ENCODE results near the gene KLHDC3. TPM values are rescaled to one million over a fixed set of nuclear protein-coding genes. Genes with fewer than 3 reads are reported as not detected.
A peak's percentile ranks its signal among the peaks of the same experiment; 100 is the strongest.

The KLHDC3 gene
- polyA plus RNA-seq, 3 donors = 51.9 to 141 (median 106) TPM

DNA sequence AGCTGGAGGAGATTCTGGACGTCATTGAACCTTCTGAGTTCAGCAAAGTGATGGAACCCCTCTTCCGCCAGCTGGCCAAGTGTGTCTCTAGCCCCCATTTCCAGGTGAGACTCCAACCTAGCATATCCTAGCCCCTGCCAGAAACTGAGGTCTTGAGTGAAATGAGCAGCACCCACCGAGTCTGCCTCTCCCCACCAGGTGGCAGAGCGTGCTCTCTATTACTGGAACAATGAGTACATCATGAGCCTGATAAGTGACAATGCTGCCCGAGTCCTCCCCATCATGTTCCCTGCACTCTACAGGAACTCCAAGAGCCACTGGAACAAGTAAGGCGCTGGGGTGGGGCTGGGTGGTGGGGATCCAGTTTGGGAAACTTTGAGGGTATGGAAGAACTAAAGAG is 4.9 kb upstream of the KLHDC3 start:
- TF ChIP-seq, protein P1, sequence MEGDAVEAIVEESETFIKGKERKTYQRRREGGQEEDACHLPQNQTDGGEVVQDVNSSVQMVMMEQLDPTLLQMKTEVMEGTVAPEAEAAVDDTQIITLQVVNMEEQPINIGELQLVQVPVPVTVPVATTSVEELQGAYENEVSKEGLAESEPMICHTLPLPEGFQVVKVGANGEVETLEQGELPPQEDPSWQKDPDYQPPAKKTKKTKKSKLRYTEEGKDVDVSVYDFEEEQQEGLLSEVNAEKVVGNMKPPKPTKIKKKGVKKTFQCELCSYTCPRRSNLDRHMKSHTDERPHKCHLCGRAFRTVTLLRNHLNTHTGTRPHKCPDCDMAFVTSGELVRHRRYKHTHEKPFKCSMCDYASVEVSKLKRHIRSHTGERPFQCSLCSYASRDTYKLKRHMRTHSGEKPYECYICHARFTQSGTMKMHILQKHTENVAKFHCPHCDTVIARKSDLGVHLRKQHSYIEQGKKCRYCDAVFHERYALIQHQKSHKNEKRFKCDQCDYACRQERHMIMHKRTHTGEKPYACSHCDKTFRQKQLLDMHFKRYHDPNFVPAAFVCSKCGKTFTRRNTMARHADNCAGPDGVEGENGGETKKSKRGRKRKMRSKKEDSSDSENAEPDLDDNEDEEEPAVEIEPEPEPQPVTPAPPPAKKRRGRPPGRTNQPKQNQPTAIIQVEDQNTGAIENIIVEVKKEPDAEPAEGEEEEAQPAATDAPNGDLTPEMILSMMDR (IDR thresholded peaks at IDR 0.05) = peak; percentile 27
- H2AFZ ChIP-seq (ENCODE audit: insufficient read depth, low read depth, low read length, poor library complexity, severe bottlenecking) = no peak overlapping the region
- Mint-ChIP-seq H3K9me3 (no peaks in the 10 kb centered on the region), H3K36me3 (peaks cover 59 to 65% of the 10 kb centered on the region in 2 donors), H3K27me3 (ENCODE audit: low read depth in 3 of 3) (peaks cover 0 to 3% (median 0%) of the 10 kb centered on the region in 3 donors), H3K4me1 (peaks cover 16% of the 10 kb centered on the region), H3K4me3 (no peak overlapping the region), H3K27ac (peak overlapping the region in 1 of 7 donors; percentile 12)
- H3K27ac ChIP-seq (ENCODE audit: low read depth in 1 of 2, low read length in 2 of 2) = no peak overlapping the region
- H3K4me2 ChIP-seq (replicated peaks; ENCODE audit: extremely low read depth, low read length, poor library complexity, severe bottlenecking) = no peak overlapping the region
- H3K9me3 ChIP-seq (replicated peaks in 1 of 2; ENCODE audit: control insufficient read depth in 1 of 2, insufficient read depth in 1 of 2, low read length in 2 of 2) = no peaks in the 10 kb centered on the region
- no peak overlapping the region for H3K9ac ChIP-seq (ENCODE audit: insufficient read depth, low read length, poor library complexity, severe bottlenecking)
- WGBS (ENCODE audit: insufficient coverage) = 93% methylated on average over 3 of the region's 6 CpGs
- no peak for DNase-seq
- peaks cover 21% of the 10 kb centered on the region for H3K79me2 ChIP-seq (ENCODE audit: insufficient read depth, low read length)
- peaks cover 12 to 14% of the 10 kb centered on the region in 2 donors for H3K4me1 ChIP-seq (ENCODE audit: control insufficient read depth in 1 of 2, insufficient read depth in 2 of 2, low read length in 2 of 2)
- no peak overlapping the region for H3K4me3 ChIP-seq (replicated peaks in 1 of 3; ENCODE audit: low read depth in 2 of 3, low read length in 3 of 3)
- no peaks in the 10 kb centered on the region for H3K27me3 ChIP-seq (ENCODE audit: control insufficient read depth in 2 of 2, insufficient read depth in 2 of 2, low read length in 2 of 2)
- intact Hi-C loops (cut with micrococcal nuclease) = loop anchor here in 1 of 2 donors (5.0 kb wide), 1 partner anchor 133 kb away; no protein-coding TSS in a partner anchor
- peaks cover 65 to 72% of the 10 kb centered on the region in 2 donors for H3K36me3 ChIP-seq (replicated peaks in 1 of 2; ENCODE audit: control insufficient read depth in 1 of 2, insufficient read depth in 2 of 2, low read length in 2 of 2)
- peaks cover 4% of the 10 kb centered on the region for H4K20me1 ChIP-seq (ENCODE audit: insufficient read depth, low read length)

DNA sequence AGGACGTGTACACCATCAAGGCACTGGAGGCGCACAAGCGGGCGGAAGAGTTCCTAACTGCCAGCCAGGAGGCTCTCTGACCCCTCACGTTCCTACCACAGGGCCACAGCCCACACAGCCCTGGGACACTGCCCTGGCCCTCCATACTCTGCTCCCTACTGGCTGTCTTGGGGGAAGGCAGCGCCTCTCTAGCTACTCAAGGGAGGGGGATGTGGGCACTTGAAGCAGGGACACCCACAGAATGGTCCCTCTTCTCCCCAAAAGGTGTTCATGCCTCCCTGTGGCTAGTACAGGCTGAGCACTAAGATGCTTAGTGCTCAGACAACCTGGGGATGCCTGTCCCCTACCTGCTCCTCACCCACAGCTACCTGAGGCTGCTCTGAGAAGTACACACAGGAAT is 2.8 kb upstream of the KLHDC3 start:
- Histone ChIP-seq H3K4me3 (replicated peaks in 1 of 3; ENCODE audit: low read depth in 2 of 3, low read length in 3 of 3) (no peak overlapping the region), H3K4me1 (ENCODE audit: control insufficient read depth in 1 of 2, insufficient read depth in 2 of 2, low read length in 2 of 2) (peaks cover 31 to 34% of the 10 kb centered on the region in 2 donors), H3K9ac (ENCODE audit: insufficient read depth, low read length, poor library complexity, severe bottlenecking) (no peak overlapping the region), H2AFZ (ENCODE audit: insufficient read depth, low read depth, low read length, poor library complexity, severe bottlenecking) (no peak overlapping the region), H3K79me2 (ENCODE audit: insufficient read depth, low read length) (peaks cover 42% of the 10 kb centered on the region), H3K9me3 (replicated peaks in 1 of 2; ENCODE audit: control insufficient read depth in 1 of 2, insufficient read depth in 1 of 2, low read length in 2 of 2) (no peaks in the 10 kb centered on the region), H3K27ac (ENCODE audit: low read depth in 1 of 2, low read length in 2 of 2) (no peak overlapping the region), H4K20me1 (ENCODE audit: insufficient read depth, low read length) (peaks cover 19% of the 10 kb centered on the region), H3K36me3 (replicated peaks in 1 of 2; ENCODE audit: control insufficient read depth in 1 of 2, insufficient read depth in 2 of 2, low read length in 2 of 2) (peaks cover 60 to 62% of the 10 kb centered on the region in 2 donors), H3K4me2 (replicated peaks; ENCODE audit: extremely low read depth, low read length, poor library complexity, severe bottlenecking) (no peak overlapping the region), H3K27me3 (ENCODE audit: control insufficient read depth in 2 of 2, insufficient read depth in 2 of 2, low read length in 2 of 2) (no peaks in the 10 kb centered on the region)
- 80% methylated on average over 1 of the region's 6 CpGs for WGBS (ENCODE audit: insufficient coverage)
- Mint-ChIP-seq H3K36me3 (peaks cover 54 to 57% of the 10 kb centered on the region in 2 donors), H3K4me1 (peaks cover 34% of the 10 kb centered on the region), H3K4me3 (no peak overlapping the region), H3K9me3 (no peaks in the 10 kb centered on the region), H3K27me3 (ENCODE audit: low read depth in 3 of 3) (peaks cover 0 to 3% (median 1%) of the 10 kb centered on the region in 3 donors), H3K27ac (peak overlapping the region in 2 of 7 donors; percentile 3 to 13)
- intact Hi-C loops (cut with micrococcal nuclease) = loop anchor here (5.0 to 10.0 kb wide), 3 partner anchors 34 to 504 kb away; partner anchors contain the start of genes PEX6 (in 2 of the 2), LRRC73 (in 1 of the 2), POLR1C (in 1 of the 2) and YIPF3 (in 1 of the 2)
- DNase-seq = no peak
- TF ChIP-seq, protein P1 (IDR thresholded peaks at IDR 0.05) = no peak

All from CD14-positive monocyte (primary cell).